Measurements from ENCODE around the gene CCR6. TPM values are rescaled to one million over a fixed set of nuclear protein-coding genes. Genes with fewer than 3 reads are reported as not detected.

Gene CCR6
- total and polyA plus RNA-seq, 2 donors (not counting 3 experiments of a cell fraction or from before 2014, with no cell fraction given), result not detected

GRCh38 chr6:167079853-167080297, 43.0 kb upstream of the CCR6 start:
- Histone ChIP-seq H3K27me3 (ENCODE audit: control insufficient read depth in 2 of 2, insufficient read depth in 2 of 2, low read length in 2 of 2) (no peaks in the 10 kb centered on the region), H3K36me3 (ENCODE audit: control insufficient read depth in 2 of 2, extremely low read depth in 1 of 2, insufficient read depth in 2 of 2, low read length in 2 of 2) (no peaks in the 10 kb centered on the region), H4K20me1 (replicated peaks; ENCODE audit: control insufficient read depth, extremely low read depth, insufficient read depth, low read length) (no peaks in the 10 kb centered on the region), H3K4me3 (replicated peaks in 1 of 3; ENCODE audit: insufficient read depth in 1 of 3, low read depth in 1 of 3, low read length in 3 of 3) (no peak overlapping the region), H3K27ac (ENCODE audit: insufficient read depth, low read depth, low read length) (no peak overlapping the region), H3K79me2 (ENCODE audit: control insufficient read depth, insufficient read depth, low read length) (no peaks in the 10 kb centered on the region), H2AFZ (ENCODE audit: low read depth, low read length) (no peak overlapping the region), H3K9ac (replicated peaks; ENCODE audit: extremely low read depth, insufficient read depth, low read length) (no peak overlapping the region), H3K9me3 (replicated peaks; ENCODE audit: control insufficient read depth, insufficient read depth, low read length) (no peaks in the 10 kb centered on the region), H3K9me1 (replicated peaks; ENCODE audit: control insufficient read depth, extremely low read depth, insufficient read depth, low read length) (no peaks in the 10 kb centered on the region), H3K4me2 (ENCODE audit: insufficient read depth, low read length) (no peak overlapping the region), H3K4me1 (ENCODE audit: control insufficient read depth, extremely low read depth, insufficient read depth, low read length) (no peaks in the 10 kb centered on the region)
- no peak for TF ChIP-seq MAX (IDR thresholded peaks at IDR 0.05; ENCODE audit: insufficient read depth, insufficient read length)
- TF ChIP-seq MYC (IDR thresholded peaks at IDR 0.05; ENCODE audit: low read depth, low read length), result no peak
- TF ChIP-seq CTCF (IDR thresholded peaks at IDR 0.05; ENCODE audit: extremely low read depth in 1 of 2, insufficient read depth in 1 of 2, low read depth in 1 of 2, low read length in 2 of 2), result no peak
- TF ChIP-seq POLR2A (IDR thresholded peaks at IDR 0.05; ENCODE audit: low read depth, low read length), result no peak
- no peak for TF ChIP-seq POLR2AphosphoS5 (IDR thresholded peaks at IDR 0.05; ENCODE audit: insufficient read depth, low read depth, low read length)
- no peak for TF ChIP-seq FOS (IDR thresholded peaks at IDR 0.05; ENCODE audit: borderline replicate concordance, insufficient read depth, low read length)
- TF ChIP-seq JUN (IDR thresholded peaks at IDR 0.05; ENCODE audit: borderline replicate concordance, insufficient read depth, insufficient read length, low read depth), result no peak
- BruUV-seq (replicated peaks), result no TSS peak
- DNase-seq (ENCODE audit: low read depth, low spot score) (no peak), FAIRE-seq (no peak)
- POLR2A ChIA-PET, result no interaction called here
- dilution Hi-C loops (cut with MboI; ENCODE audit: extremely low pct_ligation_motif_present, low sequenced_read_pairs), result no loop called here
- CTCF ChIA-PET, result no interaction called here
- intact Hi-C loops (cut with micrococcal nuclease), result no loop called here

Data from endothelial cell of umbilical vein (primary cell).